HepG2 (cell line): ENCODE results near the gene WDR59. TPM values are rescaled to one million over a fixed set of nuclear protein-coding genes. Genes with fewer than 3 reads are reported as not detected.

Source experiments
- EP300 ChIP-seq, 3 experiments: sonication (generic) in 1 of 3; formaldehyde crosslinking in 1 of 3; IDR thresholded peaks; 2 replicates each; pipeline versions ENCODE4 v1.5.1 to v1.6.1; 2011 to 2020; ENCODE audit warnings: low read depth in 2 of 3, low read length in 2 of 3, borderline replicate concordance in 1 of 3, improper control_type of control experiment in 1 of 3, mild to moderate bottlenecking in 1 of 3, missing genetic modification reagents in 1 of 3, moderate library complexity in 1 of 3
- FOXO1 ChIP-seq: sonication (generic); formaldehyde crosslinking; IDR thresholded peaks from 2 replicates; pipeline ENCODE4 v1.4.0; 2020; ENCODE audit warnings: missing genetic modification reagents
- FOXP1 ChIP-seq, 2 experiments: fragments of 450-650 bp in 1 of 2; IDR thresholded peaks; 2 replicates each; pipeline ENCODE4 v1.6.1; 2017 to 2018; ENCODE audit warnings: antibody characterized with exemption in 1 of 2
- HOXA7 ChIP-seq: sonication (generic); formaldehyde crosslinking; IDR thresholded peaks from 2 replicates; pipeline ENCODE4 v1.8.1; 2022; ENCODE audit warnings: mild to moderate bottlenecking, missing genetic modification reagents, moderate library complexity
- KLF12 ChIP-seq: sonication (generic); formaldehyde crosslinking; IDR thresholded peaks from 2 replicates; pipeline ENCODE4 v1.4.0; 2020; ENCODE audit warnings: missing genetic modification reagents, borderline replicate concordance
- KLF15 ChIP-seq: sonication (generic); formaldehyde crosslinking; IDR thresholded peaks from 2 replicates; pipeline ENCODE4 v1.8.1; 2023; ENCODE audit warnings: borderline replicate concordance, mild to moderate bottlenecking, inconsistent platforms, missing genetic modification reagents, mixed read lengths
- MBD4 ChIP-seq: IDR thresholded peaks from 2 replicates; pipeline ENCODE4 v1.6.1; 2012; ENCODE audit warnings: low read length, inconsistent platforms, borderline replicate concordance
- RBFOX2 ChIP-seq: fragments of 200-400 bp; formaldehyde crosslinking; IDR thresholded peaks from 2 replicates; pipeline ENCODE4 v1.6.1; 2017; ENCODE audit warnings: low read depth, mild to moderate bottlenecking, low read length
- ZBTB3 ChIP-seq: sonication (generic); formaldehyde crosslinking; IDR thresholded peaks from 2 replicates; pipeline ENCODE4 v1.4.0; 2020; ENCODE audit warnings: low read depth, mild to moderate bottlenecking, moderate library complexity, missing genetic modification reagents, borderline replicate concordance
- ZNF615 ChIP-seq: sonication (generic); formaldehyde crosslinking; IDR thresholded peaks from 2 replicates; pipeline ENCODE4 v1.5.0; 2020; ENCODE audit warnings: mild to moderate bottlenecking, missing genetic modification reagents, borderline replicate concordance
- ZNF672 ChIP-seq: sonication (generic); formaldehyde crosslinking; IDR thresholded peaks from 2 replicates; pipeline ENCODE4 v1.8.1; 2022; ENCODE audit warnings: missing genetic modification reagents
- polyA plus RNA-seq, 8 experiments: library from polyadenylated mRNA; depleted of rRNA in 3 of 8; stranded (reverse) in 7 of 8; unstranded in 1 of 8; fragments of >200 nt; fragmentation: Illumina TruSeq in 4 of 8; extraction: Trizol in 4 of 8; gene quantifications; 2 replicates each; pipeline versions ENCODE4 v1.2.1 to v1.2.3, GENCODE V29; 2011 to 2016; ENCODE audit warnings: low read depth in 4 of 8, missing spikeins in 1 of 8, mixed read lengths in 1 of 8; ENCODE audit not compliant: insufficient read depth in 1 of 8
- total RNA-seq, 5 experiments: library from RNA; depleted of rRNA; stranded (reverse); fragments of >200 nt; fragmentation: Illumina TruSeq; extraction: Trizol; gene quantifications; 2 replicates each; pipeline ENCODE4 v1.2.3, GENCODE V29; 2016; ENCODE audit warnings: low read depth in 1 of 5
- TF ChIP-seq, protein P1 (sequence below): sonication (generic); formaldehyde crosslinking; IDR thresholded peaks from 2 replicates; pipeline ENCODE4 v1.4.0; 2020; ENCODE audit warnings: missing genetic modification reagents, borderline replicate concordance
- TF ChIP-seq, protein P2 (sequence below): sonication (generic); formaldehyde crosslinking; IDR thresholded peaks from 2 replicates; pipeline ENCODE4 v1.4.0; 2020; ENCODE audit warnings: missing genetic modification reagents
- TF ChIP-seq, protein P3 (sequence below): sonication (generic); formaldehyde crosslinking; IDR thresholded peaks from 2 replicates; pipeline ENCODE4 v1.4.0; 2020; ENCODE audit warnings: mild to moderate bottlenecking, missing genetic modification reagents, borderline replicate concordance
- TF ChIP-seq, protein P4 (sequence below): sonication (generic); formaldehyde crosslinking; IDR thresholded peaks from 2 replicates; pipeline ENCODE4 v1.4.0; 2020; ENCODE audit warnings: missing genetic modification reagents
- TF ChIP-seq, protein P5 (sequence below): sonication (generic); formaldehyde crosslinking; IDR thresholded peaks from 2 replicates; pipeline ENCODE4 v1.4.0; 2020; ENCODE audit warnings: missing genetic modification reagents

Gene WDR59
- total and polyA plus RNA-seq, 2 of the 13 experiments (the other 11 are each of a cell fraction or from before 2014, with no cell fraction given): 65.2 to 306 TPM

DNA sequence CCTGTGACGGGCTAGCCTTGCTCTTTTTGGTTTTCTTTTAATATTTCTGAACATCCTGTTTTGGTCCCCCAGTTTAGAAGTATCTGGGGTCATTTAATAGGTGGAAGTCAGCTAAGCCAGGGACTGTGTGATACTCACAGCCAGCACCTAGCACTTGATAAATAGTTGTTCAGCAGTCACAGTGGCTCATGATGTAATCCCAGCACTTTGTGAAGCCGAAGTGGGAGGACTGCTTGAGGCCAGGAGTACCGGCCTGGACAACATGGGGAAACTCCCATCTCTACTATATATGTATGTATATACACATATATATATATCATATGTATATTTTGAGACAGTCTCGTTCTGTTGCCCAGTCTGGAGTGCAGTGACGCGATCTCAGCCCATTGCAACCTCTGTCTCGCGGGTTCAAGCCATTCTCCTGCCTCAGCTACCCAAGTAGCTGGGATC, 12.1 kb upstream of the WDR59 start (continued):
- TF ChIP-seq, protein P1, sequence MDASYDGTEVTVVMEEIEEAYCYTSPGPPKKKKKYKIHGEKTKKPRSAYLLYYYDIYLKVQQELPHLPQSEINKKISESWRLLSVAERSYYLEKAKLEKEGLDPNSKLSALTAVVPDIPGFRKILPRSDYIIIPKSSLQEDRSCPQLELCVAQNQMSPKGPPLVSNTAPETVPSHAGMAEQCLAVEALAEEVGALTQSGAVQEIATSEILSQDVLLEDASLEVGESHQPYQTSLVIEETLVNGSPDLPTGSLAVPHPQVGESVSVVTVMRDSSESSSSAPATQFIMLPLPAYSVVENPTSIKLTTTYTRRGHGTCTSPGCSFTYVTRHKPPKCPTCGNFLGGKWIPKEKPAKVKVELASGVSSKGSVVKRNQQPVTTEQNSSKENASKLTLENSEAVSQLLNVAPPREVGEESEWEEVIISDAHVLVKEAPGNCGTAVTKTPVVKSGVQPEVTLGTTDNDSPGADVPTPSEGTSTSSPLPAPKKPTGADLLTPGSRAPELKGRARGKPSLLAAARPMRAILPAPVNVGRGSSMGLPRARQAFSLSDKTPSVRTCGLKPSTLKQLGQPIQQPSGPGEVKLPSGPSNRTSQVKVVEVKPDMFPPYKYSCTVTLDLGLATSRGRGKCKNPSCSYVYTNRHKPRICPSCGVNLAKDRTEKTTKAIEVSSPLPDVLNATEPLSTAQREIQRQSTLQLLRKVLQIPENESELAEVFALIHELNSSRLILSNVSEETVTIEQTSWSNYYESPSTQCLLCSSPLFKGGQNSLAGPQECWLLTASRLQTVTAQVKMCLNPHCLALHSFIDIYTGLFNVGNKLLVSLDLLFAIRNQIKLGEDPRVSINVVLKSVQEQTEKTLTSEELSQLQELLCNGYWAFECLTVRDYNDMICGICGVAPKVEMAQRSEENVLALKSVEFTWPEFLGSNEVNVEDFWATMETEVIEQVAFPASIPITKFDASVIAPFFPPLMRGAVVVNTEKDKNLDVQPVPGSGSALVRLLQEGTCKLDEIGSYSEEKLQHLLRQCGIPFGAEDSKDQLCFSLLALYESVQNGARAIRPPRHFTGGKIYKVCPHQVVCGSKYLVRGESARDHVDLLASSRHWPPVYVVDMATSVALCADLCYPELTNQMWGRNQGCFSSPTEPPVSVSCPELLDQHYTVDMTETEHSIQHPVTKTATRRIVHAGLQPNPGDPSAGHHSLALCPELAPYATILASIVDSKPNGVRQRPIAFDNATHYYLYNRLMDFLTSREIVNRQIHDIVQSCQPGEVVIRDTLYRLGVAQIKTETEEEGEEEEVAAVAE: no peak
- TF ChIP-seq ZNF615 (no peak), HOXA7 (CRISPR knock-in tag) (no peak), FOXP1 (IDR thresholded peaks at IDR 0.05) (no peak), FOXP1 (CRISPR knock-in tag; IDR thresholded peaks at IDR 0.05) (peak; percentile 29; the same call in 1 of the 2 replicates), MBD4 (no peak), RBFOX2 (no peak), EP300 (IDR thresholded peaks at IDR 0.05; ENCODE audit: low read depth in 2 of 2, low read length in 2 of 2) (no peak; a peak in 1 of 4 replicates), EP300 (CRISPR knock-in tag; IDR thresholded peaks at IDR 0.05; ENCODE audit: borderline replicate concordance) (no peak), ZBTB3 (peak; percentile 42; the same call in 1 of the 2 replicates), KLF15 (CRISPR knock-in tag) (no peak), ZNF672 (CRISPR knock-in tag) (no peak), KLF12 (CRISPR knock-in tag) (no peak), FOXO1 (CRISPR knock-in tag) (peak; percentile 55; the same call in 1 of the 2 replicates)
- TF ChIP-seq, protein P2, sequence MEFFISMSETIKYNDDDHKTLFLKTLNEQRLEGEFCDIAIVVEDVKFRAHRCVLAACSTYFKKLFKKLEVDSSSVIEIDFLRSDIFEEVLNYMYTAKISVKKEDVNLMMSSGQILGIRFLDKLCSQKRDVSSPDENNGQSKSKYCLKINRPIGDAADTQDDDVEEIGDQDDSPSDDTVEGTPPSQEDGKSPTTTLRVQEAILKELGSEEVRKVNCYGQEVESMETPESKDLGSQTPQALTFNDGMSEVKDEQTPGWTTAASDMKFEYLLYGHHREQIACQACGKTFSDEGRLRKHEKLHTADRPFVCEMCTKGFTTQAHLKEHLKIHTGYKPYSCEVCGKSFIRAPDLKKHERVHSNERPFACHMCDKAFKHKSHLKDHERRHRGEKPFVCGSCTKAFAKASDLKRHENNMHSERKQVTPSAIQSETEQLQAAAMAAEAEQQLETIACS: no peak
- TF ChIP-seq, protein P3, sequence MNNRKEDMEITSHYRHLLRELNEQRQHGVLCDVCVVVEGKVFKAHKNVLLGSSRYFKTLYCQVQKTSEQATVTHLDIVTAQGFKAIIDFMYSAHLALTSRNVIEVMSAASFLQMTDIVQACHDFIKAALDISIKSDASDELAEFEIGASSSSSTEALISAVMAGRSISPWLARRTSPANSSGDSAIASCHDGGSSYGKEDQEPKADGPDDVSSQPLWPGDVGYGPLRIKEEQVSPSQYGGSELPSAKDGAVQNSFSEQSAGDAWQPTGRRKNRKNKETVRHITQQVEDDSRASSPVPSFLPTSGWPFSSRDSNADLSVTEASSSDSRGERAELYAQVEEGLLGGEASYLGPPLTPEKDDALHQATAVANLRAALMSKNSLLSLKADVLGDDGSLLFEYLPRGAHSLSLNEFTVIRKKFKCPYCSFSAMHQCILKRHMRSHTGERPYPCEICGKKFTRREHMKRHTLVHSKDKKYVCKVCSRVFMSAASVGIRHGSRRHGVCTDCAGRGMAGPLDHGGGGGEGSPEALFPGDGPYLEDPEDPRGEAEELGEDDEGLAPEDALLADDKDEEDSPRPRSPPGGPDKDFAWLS (CRISPR knock-in tag): no peak
- TF ChIP-seq, protein P4, sequence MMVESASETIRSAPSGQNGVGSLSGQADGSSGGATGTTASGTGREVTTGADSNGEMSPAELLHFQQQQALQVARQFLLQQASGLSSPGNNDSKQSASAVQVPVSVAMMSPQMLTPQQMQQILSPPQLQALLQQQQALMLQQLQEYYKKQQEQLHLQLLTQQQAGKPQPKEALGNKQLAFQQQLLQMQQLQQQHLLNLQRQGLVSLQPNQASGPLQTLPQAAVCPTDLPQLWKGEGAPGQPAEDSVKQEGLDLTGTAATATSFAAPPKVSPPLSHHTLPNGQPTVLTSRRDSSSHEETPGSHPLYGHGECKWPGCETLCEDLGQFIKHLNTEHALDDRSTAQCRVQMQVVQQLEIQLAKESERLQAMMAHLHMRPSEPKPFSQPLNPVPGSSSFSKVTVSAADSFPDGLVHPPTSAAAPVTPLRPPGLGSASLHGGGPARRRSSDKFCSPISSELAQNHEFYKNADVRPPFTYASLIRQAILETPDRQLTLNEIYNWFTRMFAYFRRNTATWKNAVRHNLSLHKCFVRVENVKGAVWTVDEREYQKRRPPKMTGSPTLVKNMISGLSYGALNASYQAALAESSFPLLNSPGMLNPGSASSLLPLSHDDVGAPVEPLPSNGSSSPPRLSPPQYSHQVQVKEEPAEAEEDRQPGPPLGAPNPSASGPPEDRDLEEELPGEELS: peak; percentile 79
- TF ChIP-seq, protein P5, sequence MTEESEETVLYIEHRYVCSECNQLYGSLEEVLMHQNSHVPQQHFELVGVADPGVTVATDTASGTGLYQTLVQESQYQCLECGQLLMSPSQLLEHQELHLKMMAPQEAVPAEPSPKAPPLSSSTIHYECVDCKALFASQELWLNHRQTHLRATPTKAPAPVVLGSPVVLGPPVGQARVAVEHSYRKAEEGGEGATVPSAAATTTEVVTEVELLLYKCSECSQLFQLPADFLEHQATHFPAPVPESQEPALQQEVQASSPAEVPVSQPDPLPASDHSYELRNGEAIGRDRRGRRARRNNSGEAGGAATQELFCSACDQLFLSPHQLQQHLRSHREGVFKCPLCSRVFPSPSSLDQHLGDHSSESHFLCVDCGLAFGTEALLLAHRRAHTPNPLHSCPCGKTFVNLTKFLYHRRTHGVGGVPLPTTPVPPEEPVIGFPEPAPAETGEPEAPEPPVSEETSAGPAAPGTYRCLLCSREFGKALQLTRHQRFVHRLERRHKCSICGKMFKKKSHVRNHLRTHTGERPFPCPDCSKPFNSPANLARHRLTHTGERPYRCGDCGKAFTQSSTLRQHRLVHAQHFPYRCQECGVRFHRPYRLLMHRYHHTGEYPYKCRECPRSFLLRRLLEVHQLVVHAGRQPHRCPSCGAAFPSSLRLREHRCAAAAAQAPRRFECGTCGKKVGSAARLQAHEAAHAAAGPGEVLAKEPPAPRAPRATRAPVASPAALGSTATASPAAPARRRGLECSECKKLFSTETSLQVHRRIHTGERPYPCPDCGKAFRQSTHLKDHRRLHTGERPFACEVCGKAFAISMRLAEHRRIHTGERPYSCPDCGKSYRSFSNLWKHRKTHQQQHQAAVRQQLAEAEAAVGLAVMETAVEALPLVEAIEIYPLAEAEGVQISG (CRISPR knock-in tag): no peak
